GM20431 (cell line): ENCODE measurements around the gene HOXC11.

Experiments used
- in situ Hi-C: fragments of 300-500 bp; cut with MseI, MboI; formaldehyde crosslinking; loops from one replicate; pipeline ENCODE4 v1.15.0; 2020; ENCODE audit warnings: low sequenced_read_pairs; ENCODE audit not compliant: unreplicated experiment

HOXC11 gene

DNA sequence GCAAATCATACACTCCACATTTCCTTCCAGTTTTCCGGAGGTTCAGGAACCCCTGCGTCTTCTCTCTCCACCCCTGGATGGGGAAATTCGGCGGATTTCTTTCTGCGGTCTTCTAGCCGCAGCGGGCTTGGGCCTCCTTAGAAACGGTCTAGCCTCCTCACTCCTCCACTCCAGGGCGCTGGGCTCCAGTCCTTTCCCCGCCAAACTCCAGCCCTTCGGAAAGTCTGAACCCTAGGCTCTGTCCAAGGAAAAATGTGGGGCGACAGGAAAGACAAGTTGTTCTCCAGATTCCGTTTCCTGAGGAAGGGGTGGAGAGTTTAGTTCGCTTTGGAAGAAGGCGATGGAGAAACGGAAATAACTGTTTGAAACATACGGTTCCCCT, 10.6 kb downstream of the HOXC11 start:
- in situ Hi-C loops, result no loop called here

DNA sequence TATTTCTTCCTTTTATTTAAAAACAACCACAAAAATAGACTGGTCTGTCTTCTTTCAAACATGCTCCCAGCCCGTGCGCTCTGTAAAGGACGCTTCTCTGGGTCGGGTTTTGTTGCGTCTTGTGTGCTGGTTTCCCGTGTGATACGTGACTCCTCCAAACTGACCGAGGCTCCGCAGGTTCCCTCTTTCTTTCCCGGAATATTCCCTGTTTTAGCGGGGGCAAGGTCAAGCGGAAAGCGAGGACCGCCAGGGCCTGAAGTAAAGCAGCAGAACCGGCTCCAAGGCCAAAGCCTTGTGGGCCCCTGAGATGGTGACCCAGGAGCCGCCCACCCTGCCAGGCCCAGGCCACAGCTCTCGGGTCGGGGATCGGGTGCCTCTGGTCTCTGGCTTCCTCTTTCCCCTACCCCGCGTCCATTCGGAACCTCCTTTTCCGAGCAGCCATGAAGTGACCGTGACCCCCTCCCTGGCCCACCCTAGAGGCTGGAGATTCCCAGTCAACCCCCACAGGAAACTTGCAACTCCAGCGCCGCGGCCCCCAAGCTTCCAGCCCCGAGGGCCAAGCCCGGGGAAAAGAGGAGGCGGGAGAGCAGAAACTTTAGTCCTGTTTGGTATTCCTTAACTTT, 11.1 kb downstream of the HOXC11 start:
- in situ Hi-C loops, result no loop called here

DNA sequence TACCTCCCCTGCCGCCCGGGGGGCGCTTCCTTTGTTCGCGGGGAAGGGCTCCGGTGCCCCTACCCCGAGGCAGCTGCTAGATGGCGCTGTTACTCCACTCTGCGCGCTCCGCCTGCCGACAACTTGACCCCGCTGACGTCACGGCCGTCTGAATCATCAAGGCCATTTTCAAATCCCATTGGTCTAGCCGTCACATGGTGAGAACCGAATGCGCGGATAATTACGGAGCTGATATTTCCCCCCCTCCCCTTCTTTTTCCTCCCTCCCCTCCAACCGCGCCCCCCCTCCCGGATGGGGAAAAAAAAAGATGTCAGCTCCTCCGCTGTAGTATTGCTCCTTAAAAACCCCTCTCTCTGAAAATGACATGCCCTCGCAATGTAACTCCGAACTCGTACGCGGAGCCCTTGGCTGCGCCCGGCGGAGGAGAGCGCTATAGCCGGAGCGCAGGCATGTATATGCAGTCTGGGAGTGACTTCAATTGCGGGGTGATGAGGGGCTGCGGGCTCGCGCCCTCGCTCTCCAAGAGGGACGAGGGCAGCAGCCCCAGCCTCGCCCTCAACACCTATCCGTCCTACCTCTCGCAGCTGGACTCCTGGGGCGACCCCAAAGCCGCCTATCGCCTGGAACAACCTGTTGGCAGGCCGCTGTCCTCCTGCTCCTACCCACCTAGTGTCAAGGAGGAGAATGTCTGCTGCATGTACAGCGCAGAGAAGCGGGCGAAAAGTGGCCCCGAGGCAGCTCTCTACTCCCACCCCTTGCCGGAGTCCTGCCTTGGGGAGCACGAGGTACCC, 12.2 kb downstream of the HOXC11 start, which contains the start of gene HOXC10:
HOXC10 (plus strand) TSS at position 246 of the 791 bp plus-strand sequence; CDS start at position 360, 114 bp downstream.
- in situ Hi-C loops, result no loop called here

DNA sequence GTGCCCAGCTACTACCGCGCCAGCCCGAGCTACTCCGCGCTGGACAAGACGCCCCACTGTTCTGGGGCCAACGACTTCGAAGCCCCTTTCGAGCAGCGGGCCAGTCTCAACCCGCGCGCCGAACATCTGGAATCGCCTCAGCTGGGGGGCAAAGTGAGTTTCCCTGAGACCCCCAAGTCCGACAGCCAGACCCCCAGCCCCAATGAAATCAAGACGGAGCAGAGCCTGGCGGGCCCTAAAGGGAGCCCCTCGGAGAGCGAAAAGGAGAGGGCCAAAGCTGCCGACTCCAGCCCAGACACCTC, 12.7 kb downstream of the HOXC11 start:
- in situ Hi-C loops, result no loop called here

DNA sequence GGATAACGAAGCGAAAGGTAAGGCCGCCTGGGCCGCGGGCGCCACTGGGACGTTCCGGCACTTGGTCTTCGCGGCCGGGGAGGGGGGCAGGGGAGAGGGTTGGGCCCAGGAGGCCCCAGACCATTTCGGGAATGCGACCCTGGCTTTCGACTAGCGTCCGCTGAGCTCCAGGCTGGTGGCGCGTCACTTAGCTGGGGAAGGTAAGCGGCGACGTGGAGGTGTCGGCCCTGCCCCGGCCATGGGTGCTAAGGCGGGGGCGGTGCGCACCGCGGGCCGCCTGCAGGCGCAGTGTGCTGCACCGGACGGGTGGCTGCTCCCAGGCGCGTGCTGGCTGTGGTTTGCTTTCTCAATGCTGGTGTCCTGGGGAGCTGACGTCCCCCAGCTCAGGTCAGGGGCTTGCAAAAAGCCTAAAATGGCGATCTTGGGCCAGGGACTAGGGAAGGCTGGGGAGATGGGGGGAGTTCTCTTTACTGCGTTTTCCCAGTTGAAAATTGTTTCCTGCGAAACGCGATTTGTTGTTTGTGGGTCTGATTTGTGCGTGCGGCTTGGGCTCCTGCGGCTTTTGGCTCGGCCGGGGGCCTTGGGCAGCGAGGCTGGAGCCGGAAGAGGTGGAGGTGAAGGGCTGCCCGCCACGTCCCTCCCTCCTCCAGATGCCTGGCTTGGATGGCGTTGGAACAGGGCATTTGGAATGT, 13.2 kb downstream of the HOXC11 start:
- in situ Hi-C loops, result no loop called here

DNA sequence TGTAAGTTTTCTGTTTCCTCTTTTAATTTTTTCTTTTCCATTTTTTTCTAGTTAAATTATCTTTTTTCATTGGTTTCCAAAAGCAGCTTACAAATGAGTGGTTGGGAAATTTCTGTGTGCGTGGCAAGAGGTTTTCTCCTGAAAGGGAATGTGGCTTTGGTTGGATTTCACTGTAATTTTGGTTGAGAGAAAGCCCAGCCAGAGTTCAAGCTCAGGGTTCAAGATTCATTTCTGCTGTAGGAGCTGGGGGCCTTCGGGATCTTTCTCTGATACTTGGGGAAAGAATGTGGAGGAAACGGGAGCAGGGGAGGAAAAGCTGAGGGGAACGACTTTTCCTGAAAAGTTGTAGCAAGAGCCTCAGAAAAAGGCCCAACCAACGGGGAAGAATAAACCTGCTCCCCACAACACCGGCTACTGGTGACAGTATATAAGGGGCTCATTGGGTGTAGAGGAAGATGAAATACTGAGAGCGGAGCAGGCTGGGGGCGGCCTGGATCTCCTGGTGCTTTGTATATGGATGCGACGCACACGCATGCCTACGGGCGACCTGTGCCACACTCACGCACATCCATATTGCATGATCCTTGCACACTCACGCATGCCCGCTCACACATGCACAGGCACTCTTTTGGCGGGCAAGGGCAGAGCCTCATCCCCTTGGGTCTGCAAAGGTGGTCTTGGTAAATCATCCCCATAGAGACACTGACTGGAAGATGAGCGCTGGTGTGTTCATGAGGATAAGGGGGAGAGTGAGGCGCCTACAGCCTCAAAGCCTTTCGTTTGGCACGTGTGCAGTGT, 14.0 kb downstream of the HOXC11 start:
- in situ Hi-C loops, result no loop called here

DNA sequence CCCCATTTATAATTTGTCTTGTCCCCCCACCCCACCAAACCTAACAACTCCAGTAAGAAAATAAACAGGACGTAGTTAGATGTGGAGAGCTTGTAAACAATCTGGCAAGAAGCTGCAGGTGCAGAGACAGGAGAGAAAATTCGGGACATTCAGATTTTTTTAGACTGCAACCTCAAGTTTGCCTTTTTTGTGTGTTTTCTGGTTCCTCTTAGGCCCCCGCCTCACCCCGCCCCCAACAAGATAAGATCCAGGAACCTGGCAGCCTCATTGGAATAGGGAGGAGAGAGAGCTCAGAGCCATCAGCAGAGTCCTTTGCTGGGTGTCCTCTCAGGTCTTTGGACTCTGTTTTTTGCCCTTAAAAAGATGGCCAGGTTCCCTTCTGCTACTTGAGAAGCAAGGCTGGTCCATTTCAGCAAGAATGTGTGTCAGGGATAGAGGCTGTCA, 14.9 kb downstream of the HOXC11 start:
- in situ Hi-C loops, result no loop called here

DNA sequence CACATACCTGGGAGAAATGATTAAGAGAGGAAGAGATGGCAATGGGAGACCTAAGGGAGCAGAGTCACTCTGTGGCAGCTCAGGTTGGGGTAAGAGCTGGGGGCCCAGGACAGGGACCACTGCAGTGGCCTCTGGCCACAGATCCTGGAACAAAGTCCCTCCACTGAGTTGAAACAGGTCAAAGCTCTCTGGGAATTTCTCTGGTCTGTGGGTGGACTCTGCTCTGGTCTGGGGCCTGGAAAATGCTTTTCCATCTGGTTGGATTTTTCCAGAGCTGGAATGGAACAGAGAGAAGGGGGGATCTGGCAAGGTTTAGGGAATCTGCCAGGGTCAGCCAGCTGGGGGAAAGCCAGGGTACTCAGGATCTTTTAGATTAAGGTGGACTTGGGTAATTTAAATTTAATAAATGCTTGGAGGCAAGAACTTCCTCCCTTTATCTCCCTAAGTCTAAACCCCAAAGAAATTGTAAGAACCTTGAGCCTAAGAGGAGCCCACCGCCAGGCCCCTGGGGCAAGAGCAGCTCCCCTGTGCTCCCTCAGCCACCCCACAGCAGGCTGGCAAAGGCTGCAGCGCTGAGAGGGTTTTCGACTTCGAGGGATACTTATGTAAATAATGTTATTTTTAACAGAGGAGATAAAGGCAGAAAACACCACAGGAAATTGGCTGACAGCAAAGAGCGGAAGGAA, 15.8 kb downstream of the HOXC11 start:
- in situ Hi-C loops, result no loop called here

DNA sequence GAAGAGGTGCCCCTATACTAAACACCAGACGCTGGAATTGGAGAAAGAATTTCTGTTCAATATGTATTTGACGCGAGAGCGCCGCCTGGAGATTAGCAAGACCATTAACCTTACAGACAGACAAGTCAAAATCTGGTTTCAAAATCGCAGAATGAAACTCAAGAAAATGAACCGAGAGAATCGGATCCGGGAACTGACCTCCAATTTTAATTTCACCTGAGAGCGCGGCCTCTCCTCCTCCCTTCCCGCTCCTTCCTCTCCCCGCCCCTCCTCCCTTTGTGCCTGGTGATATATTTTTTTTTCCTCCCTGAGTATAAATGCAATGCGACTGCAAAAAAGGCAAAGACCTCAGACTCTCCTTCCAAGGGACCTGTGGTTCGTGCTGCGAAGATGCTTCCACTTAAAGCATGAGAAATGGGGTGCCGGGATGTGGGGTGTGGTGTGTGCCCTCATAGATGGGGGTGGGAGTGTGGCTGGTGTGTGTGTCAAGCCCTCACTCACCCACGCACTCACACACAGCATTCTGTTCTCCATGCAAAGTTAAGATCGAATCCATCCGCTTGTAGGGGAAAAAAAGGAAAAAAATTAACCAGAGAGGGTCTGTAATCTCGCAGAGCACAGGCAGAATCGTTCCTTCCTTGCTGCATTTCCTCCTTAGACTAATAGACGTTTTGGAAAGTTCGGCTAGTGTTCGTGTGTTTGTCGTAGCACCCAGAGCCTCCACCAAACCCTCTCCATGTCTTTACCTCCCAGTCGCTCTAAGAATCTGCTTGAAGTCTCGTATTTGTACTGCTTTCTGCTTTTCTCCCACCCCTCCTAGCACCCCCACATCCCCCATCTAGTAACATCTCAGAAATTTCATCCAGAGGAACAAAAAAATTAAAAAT, 16.5 kb downstream of the HOXC11 start:
- in situ Hi-C loops, result loop anchor here (10.0 kb wide), 1 partner anchor 215 kb away; no protein-coding TSS in a partner anchor

DNA sequence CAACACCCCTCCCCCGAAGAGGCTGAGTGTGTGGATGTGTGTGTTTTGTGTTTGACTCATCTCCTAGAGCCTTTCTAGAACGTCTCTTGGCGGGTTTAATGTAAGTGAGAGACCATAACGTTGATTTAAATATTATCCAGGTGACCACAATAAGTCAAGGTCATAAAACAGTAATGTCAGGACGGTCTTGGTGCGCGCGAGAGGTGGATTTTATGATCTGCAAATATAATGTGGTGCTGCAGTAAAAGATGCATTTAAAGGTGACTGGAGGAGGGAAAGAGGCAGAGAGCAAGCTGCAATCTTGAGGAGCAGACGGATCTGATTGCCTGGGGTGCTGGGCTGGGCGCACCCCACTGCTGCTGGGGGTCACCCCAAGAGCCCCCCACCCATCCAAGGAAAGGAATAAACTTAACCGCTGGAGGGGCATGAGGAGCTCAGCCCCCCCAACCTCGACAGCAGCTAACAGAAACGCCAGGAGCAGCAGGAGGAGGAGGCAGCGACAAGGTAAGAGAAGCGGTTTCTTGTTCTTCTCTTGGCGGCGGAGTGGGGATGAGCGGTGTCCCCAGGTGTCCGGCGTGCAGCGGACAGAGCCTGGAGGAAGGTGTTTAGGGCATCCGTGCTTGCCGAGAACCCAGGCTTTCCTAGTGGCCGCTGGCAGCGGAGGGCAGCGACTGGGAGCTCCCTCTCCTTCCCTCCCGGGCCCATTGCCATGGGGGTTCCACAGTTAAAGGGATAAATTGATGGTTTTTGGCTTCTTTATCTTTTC, 17.6 kb downstream of the HOXC11 start:
- in situ Hi-C loops, result loop anchor here (10.0 kb wide), 1 partner anchor 214 kb away; no protein-coding TSS in a partner anchor

DNA sequence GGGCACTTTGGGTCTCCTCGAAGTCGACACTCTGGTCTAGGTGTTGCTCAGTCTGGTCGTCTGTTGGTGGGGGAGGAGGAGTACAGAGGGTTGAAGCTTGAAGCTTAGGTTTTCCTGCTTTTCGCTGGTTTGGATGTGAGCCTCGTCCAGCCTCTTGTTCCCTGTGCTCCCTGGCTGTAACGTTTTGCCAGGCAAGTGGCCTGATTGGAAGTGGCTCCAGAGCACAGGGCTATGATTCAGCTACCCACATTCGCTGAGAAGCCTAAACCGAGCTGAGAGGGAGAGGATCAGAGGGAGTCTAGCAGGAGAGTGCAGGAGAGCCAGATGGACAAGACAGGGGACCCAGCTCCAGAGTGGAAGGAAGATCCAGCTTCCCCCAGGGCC, 18.1 kb downstream of the HOXC11 start:
- in situ Hi-C loops, result loop anchor here (10.0 kb wide), 1 partner anchor 214 kb away; no protein-coding TSS in a partner anchor

DNA sequence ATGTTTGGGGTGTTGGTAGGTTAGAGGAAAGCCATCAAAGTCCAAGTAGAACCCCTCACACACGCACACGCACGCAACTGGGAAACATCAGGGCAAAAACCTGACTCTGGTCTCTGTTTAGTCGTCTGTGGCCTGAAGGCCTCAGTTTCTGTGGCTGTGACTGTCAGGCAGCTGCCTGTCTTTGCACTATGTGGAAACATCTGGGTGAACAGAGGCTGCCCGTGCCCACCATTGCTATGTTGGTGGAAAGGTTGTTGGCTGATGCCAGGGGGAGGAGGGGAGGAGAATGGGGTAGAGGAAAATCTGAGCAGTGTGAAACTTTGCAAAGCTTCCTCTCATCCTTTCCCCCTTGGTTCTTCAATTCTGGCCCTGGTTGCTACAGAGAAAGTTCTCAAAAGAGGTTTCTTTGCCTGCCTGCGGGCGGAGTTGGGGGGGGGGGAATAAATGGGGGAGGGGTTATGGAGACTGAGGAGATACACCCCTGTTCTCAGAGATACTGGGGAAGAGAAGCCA, 19.5 kb downstream of the HOXC11 start:
- in situ Hi-C loops, result loop anchor here (10.0 kb wide), 1 partner anchor 212 kb away; no protein-coding TSS in a partner anchor

DNA sequence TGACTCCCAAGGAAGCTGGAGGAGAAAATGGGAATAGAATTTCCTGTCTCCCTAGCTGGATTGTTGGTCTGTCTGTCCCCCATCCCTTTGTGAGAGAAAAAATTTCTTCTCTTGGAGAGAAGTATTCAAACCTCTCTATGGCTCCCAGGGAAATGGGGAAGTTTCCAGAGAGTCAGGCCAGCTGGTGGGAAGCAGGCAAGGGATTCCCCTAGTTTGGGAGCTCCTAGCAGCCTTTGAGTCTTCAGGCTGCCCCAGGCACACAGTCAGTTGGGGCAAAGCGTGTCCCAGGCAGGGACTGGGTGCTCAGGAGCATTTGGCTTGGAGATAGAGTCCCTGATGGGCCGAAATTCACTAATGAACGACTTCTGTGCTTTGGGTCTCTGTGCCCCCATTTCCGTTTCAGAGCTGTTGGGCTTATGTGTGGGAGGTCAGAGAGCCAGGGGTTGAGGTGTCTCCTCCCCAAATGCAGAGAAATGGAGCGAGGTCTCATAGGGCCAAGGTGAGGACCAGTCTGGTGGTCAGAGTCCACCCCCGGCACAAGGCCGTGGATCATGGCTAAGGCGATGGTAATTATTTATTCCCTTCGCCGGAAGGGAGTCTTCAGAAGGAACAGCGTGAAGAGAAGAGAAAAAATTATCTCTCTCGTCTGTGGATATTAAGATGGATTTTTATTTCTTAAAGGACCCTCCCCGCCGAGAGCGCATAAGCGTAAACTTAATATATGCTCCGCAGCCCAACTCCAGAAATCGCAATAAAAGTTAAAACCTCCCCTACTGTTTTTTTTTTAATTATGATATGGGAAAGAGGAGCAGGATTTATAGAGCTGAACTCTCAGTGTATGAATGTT, 20.5 kb downstream of the HOXC11 start:
- in situ Hi-C loops, result loop anchor here (10.0 kb wide), 1 partner anchor 211 kb away; no protein-coding TSS in a partner anchor

DNA sequence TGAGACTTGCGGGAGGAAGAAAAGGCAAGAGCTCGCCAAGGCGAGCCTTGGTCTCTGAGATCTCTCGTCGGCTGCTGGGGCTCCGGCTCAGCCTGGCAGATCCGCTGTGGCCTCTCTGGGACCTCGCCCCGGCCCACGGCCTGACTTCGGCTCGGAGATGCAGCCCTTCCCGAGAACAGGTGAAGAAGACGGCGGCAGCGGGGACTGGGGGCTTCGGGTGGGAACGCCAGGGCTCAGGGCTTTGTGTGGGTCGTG, 21.0 kb downstream of the HOXC11 start:
- in situ Hi-C loops, result loop anchor here (10.0 kb wide), 1 partner anchor 211 kb away; no protein-coding TSS in a partner anchor

DNA sequence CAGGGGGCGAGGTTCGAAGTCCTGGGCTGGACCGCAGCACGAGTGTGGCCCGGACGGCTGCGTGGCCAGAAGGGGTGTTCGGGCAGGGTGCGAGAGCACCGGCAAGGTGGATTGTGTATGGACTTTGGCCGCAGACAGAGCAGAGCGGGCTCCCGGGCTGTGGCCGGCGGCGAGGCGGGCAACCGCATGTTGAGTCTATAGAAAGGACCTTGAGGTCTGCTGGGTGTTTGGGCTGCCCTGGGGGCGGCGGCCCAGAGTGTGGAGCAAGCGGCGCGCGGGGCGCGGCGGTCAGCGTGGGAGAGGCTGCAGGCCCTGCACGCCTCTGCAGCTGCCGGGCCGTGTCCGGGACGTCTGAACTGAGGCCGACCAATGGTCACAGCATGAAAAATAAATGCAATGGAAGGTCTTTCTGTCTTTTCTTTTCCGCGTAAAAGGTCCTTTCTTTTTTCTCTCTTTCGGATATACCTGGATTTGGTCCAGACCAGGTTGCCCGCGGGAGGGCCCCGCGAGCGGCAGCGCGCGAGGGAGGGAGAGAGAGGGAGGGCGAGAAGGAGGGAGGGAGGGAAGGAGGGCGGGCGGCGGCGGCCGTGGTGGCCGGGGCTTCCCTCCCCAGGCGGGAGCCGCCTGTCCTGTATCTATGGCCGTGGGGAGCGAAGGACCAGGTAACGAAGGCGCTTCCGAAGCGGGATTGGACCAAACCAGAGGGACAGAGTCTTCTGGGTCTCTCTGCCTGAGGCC, 21.5 kb downstream of the HOXC11 start:
- in situ Hi-C loops, result loop anchor here (10.0 kb wide), 1 partner anchor 210 kb away; no protein-coding TSS in a partner anchor

DNA sequence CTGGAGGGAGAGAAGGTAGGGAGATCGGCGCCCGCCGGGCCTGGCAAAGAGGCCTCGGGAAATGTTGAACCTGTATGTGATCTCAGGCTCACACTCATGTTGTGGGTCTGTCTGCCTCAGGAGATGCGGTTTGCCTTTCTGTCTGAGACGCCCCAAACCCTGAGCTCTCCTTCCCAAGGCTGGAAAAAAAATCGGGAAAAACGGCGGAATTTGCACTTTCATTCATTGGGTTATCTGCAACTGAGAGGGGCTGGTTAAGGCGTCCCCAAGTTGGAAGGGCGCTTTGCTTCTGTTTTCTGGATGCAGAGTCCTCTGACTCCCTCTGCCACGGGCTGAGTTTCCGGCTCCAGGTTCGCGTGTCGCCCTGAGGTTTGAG, 22.1 kb downstream of the HOXC11 start:
- in situ Hi-C loops, result loop anchor here (10.0 kb wide), 1 partner anchor 210 kb away; no protein-coding TSS in a partner anchor
